ENCODE results near the gene CSF3R.
"Not testable (repeated sequence)": the region's sequence is repeated elsewhere in the genome, so short reads cannot be mapped to it uniquely, and the experiment has no call there.

CSF3R gene

GRCh38 chr1:36512842-36513241 lies 30.1 kb upstream of the CSF3R start:
- ChIA-PET CTCF (no interaction called here), POLR2A (no interaction called here)
- Histone ChIP-seq H3K27me3 (replicated peaks in 2 of 5; ENCODE audit: control insufficient read depth in 4 of 5, insufficient read depth in 5 of 5, low read length in 4 of 5) (no peaks in the 10 kb centered on the region), H3K4me1 (ENCODE audit: control extremely low read depth in 1 of 4, control insufficient read depth in 4 of 4, insufficient read depth in 4 of 4, low read length in 3 of 4) (peaks cover 0 to 33% (median 0%) of the 10 kb centered on the region in 4 experiments), H3K9me3 (ENCODE audit: control extremely low read depth in 1 of 5, control insufficient read depth in 4 of 5, insufficient read depth in 2 of 5, low read depth in 1 of 5, low read length in 4 of 5) (no peaks in the 10 kb centered on the region), H3K4me3 (ENCODE audit: control insufficient read depth in 1 of 7, extremely low read depth in 1 of 7, insufficient read depth in 4 of 7, low read depth in 2 of 7, low read length in 6 of 7) (no peak overlapping the region), H3K36me3 (ENCODE audit: control insufficient read depth in 4 of 4, insufficient read depth in 4 of 4, low read length in 3 of 4) (no peaks in the 10 kb centered on the region), H3K27ac (ENCODE audit: insufficient read depth in 1 of 2, low read depth in 1 of 2, low read length in 2 of 2, poor library complexity in 1 of 2, severe bottlenecking in 2 of 2) (no peak overlapping the region)
- no peak for DNase-seq
- no CpG with 5 or more reads among the region's 1 CpG for WGBS (ENCODE audit: insufficient coverage)

- Histone ChIP-seq H3K9me3 (ENCODE audit: control extremely low read depth in 1 of 5, control insufficient read depth in 4 of 5, insufficient read depth in 2 of 5, low read depth in 1 of 5, low read length in 4 of 5) (no peaks in the 10 kb centered on the region), H3K4me1 (ENCODE audit: control extremely low read depth in 1 of 4, control insufficient read depth in 4 of 4, insufficient read depth in 4 of 4, low read length in 3 of 4) (peaks cover 0 to 28% (median 0%) of the 10 kb centered on the region in 4 experiments), H3K36me3 (ENCODE audit: control insufficient read depth in 4 of 4, insufficient read depth in 4 of 4, low read length in 3 of 4) (no peaks in the 10 kb centered on the region), H3K4me3 (ENCODE audit: control insufficient read depth in 1 of 7, extremely low read depth in 1 of 7, insufficient read depth in 4 of 7, low read depth in 2 of 7, low read length in 6 of 7) (no peak overlapping the region), H3K27me3 (replicated peaks in 2 of 5; ENCODE audit: control insufficient read depth in 4 of 5, insufficient read depth in 5 of 5, low read length in 4 of 5) (no peaks in the 10 kb centered on the region), H3K27ac (ENCODE audit: insufficient read depth in 1 of 2, low read depth in 1 of 2, low read length in 2 of 2, poor library complexity in 1 of 2, severe bottlenecking in 2 of 2) (no peak overlapping the region)
- POLR2A ChIA-PET: no interaction called here
- DNase-seq: no peak
- WGBS (ENCODE audit: insufficient coverage): 87% methylated on average over 9 of the region's 15 CpGs
- CTCF ChIA-PET: no interaction called here
Measured at GRCh38 chr1:36511804-36512798, 29.4 kb upstream of the CSF3R start.

GRCh38 chr1:36511220-36511619 lies 28.5 kb upstream of the CSF3R start:
- DNase-seq; H3K27me3 ChIP-seq (replicated peaks in 2 of 5; ENCODE audit: control insufficient read depth in 4 of 5, insufficient read depth in 5 of 5, low read length in 4 of 5); H3K9me3 ChIP-seq (ENCODE audit: control extremely low read depth in 1 of 5, control insufficient read depth in 4 of 5, insufficient read depth in 2 of 5, low read depth in 1 of 5, low read length in 4 of 5); H3K27ac ChIP-seq (ENCODE audit: insufficient read depth in 1 of 2, low read depth in 1 of 2, low read length in 2 of 2, poor library complexity in 1 of 2, severe bottlenecking in 2 of 2); POLR2A ChIA-PET; H3K36me3 ChIP-seq (ENCODE audit: control insufficient read depth in 4 of 4, insufficient read depth in 4 of 4, low read length in 3 of 4); H3K4me3 ChIP-seq (ENCODE audit: control insufficient read depth in 1 of 7, extremely low read depth in 1 of 7, insufficient read depth in 4 of 7, low read depth in 2 of 7, low read length in 6 of 7); CTCF ChIA-PET: not testable (repeated sequence)
- H3K4me1 ChIP-seq (ENCODE audit: control extremely low read depth in 1 of 4, control insufficient read depth in 4 of 4, insufficient read depth in 4 of 4, low read length in 3 of 4): peaks cover 0 to 21% (median 0%) of the 10 kb centered on the region in 4 experiments
- 100% methylated on average over 1 of the region's 2 CpGs for WGBS (ENCODE audit: insufficient coverage)

- no peaks in the 10 kb centered on the region for H3K36me3 ChIP-seq (ENCODE audit: control insufficient read depth in 4 of 4, insufficient read depth in 4 of 4, low read length in 3 of 4)
- CTCF ChIA-PET: no interaction called here
- H3K27me3 ChIP-seq (replicated peaks in 2 of 5; ENCODE audit: control insufficient read depth in 4 of 5, insufficient read depth in 5 of 5, low read length in 4 of 5): no peaks in the 10 kb centered on the region
- H3K9me3 ChIP-seq (ENCODE audit: control extremely low read depth in 1 of 5, control insufficient read depth in 4 of 5, insufficient read depth in 2 of 5, low read depth in 1 of 5, low read length in 4 of 5): no peaks in the 10 kb centered on the region
- 100% methylated on average over 6 of the region's 7 CpGs for WGBS (ENCODE audit: insufficient coverage)
- peaks cover 0 to 14% (median 0%) of the 10 kb centered on the region in 4 experiments for H3K4me1 ChIP-seq (ENCODE audit: control extremely low read depth in 1 of 4, control insufficient read depth in 4 of 4, insufficient read depth in 4 of 4, low read length in 3 of 4)
- no peak for DNase-seq
- H3K27ac ChIP-seq (ENCODE audit: insufficient read depth in 1 of 2, low read depth in 1 of 2, low read length in 2 of 2, poor library complexity in 1 of 2, severe bottlenecking in 2 of 2): no peak overlapping the region
- no peak overlapping the region for H3K4me3 ChIP-seq (ENCODE audit: control insufficient read depth in 1 of 7, extremely low read depth in 1 of 7, insufficient read depth in 4 of 7, low read depth in 2 of 7, low read length in 6 of 7)
- POLR2A ChIA-PET: no interaction called here
Measured at GRCh38 chr1:36510418-36510817, 27.7 kb upstream of the CSF3R start.

GRCh38 chr1:36508257-36508656 lies 25.5 kb upstream of the CSF3R start:
- ChIA-PET CTCF (no interaction called here), POLR2A (no interaction called here)
- peaks cover 0 to 5% (median 0%) of the 10 kb centered on the region in 4 experiments for H3K4me1 ChIP-seq (ENCODE audit: control extremely low read depth in 1 of 4, control insufficient read depth in 4 of 4, insufficient read depth in 4 of 4, low read length in 3 of 4)
- no peaks in the 10 kb centered on the region for H3K36me3 ChIP-seq (ENCODE audit: control insufficient read depth in 4 of 4, insufficient read depth in 4 of 4, low read length in 3 of 4)
- H3K27ac ChIP-seq (ENCODE audit: insufficient read depth in 1 of 2, low read depth in 1 of 2, low read length in 2 of 2, poor library complexity in 1 of 2, severe bottlenecking in 2 of 2): no peak overlapping the region
- no peaks in the 10 kb centered on the region for H3K27me3 ChIP-seq (replicated peaks in 2 of 5; ENCODE audit: control insufficient read depth in 4 of 5, insufficient read depth in 5 of 5, low read length in 4 of 5)
- no peak for DNase-seq
- no peaks in the 10 kb centered on the region for H3K9me3 ChIP-seq (ENCODE audit: control extremely low read depth in 1 of 5, control insufficient read depth in 4 of 5, insufficient read depth in 2 of 5, low read depth in 1 of 5, low read length in 4 of 5)
- WGBS (ENCODE audit: insufficient coverage): 91% methylated on average over 3 of the region's 3 CpGs
- H3K4me3 ChIP-seq (ENCODE audit: control insufficient read depth in 1 of 7, extremely low read depth in 1 of 7, insufficient read depth in 4 of 7, low read depth in 2 of 7, low read length in 6 of 7): no peak overlapping the region

- H3K4me3 ChIP-seq (ENCODE audit: control insufficient read depth in 1 of 7, extremely low read depth in 1 of 7, insufficient read depth in 4 of 7, low read depth in 2 of 7, low read length in 6 of 7): no peak overlapping the region
- no peak for DNase-seq
- ChIA-PET POLR2A (no interaction called here), CTCF (interaction anchor here (1.1 to 2.3 kb wide), 2 partner anchors 10 to 60 kb away, joined by 3 to 18 read pairs; no protein-coding TSS in a partner anchor)
- WGBS (ENCODE audit: insufficient coverage): 80% methylated on average over 1 of the region's 5 CpGs
- H3K27ac ChIP-seq (ENCODE audit: insufficient read depth in 1 of 2, low read depth in 1 of 2, low read length in 2 of 2, poor library complexity in 1 of 2, severe bottlenecking in 2 of 2): no peak overlapping the region
- H3K9me3 ChIP-seq (ENCODE audit: control extremely low read depth in 1 of 5, control insufficient read depth in 4 of 5, insufficient read depth in 2 of 5, low read depth in 1 of 5, low read length in 4 of 5): no peaks in the 10 kb centered on the region
- no peaks in the 10 kb centered on the region for H3K36me3 ChIP-seq (ENCODE audit: control insufficient read depth in 4 of 4, insufficient read depth in 4 of 4, low read length in 3 of 4)
- peaks cover 0 to 5% (median 0%) of the 10 kb centered on the region in 4 experiments for H3K4me1 ChIP-seq (ENCODE audit: control extremely low read depth in 1 of 4, control insufficient read depth in 4 of 4, insufficient read depth in 4 of 4, low read length in 3 of 4)
- H3K27me3 ChIP-seq (replicated peaks in 2 of 5; ENCODE audit: control insufficient read depth in 4 of 5, insufficient read depth in 5 of 5, low read length in 4 of 5): no peaks in the 10 kb centered on the region
Measured at GRCh38 chr1:36506276-36506920, 23.7 kb upstream of the CSF3R start.

GRCh38 chr1:36503733-36504132 lies 21.0 kb upstream of the CSF3R start:
- WGBS (ENCODE audit: insufficient coverage): no CpG with 5 or more reads among the region's 1 CpG
- no peak overlapping the region for H3K27ac ChIP-seq (ENCODE audit: insufficient read depth in 1 of 2, low read depth in 1 of 2, low read length in 2 of 2, poor library complexity in 1 of 2, severe bottlenecking in 2 of 2)
- CTCF ChIA-PET: interaction anchor here (0.9 to 1.9 kb wide), 2 partner anchors 9 to 13 kb away, joined by 3 to 5 read pairs; no protein-coding TSS in a partner anchor
- no peaks in the 10 kb centered on the region for H3K4me1 ChIP-seq (ENCODE audit: control extremely low read depth in 1 of 4, control insufficient read depth in 4 of 4, insufficient read depth in 4 of 4, low read length in 3 of 4)
- POLR2A ChIA-PET: no interaction called here
- H3K36me3 ChIP-seq (ENCODE audit: control insufficient read depth in 4 of 4, insufficient read depth in 4 of 4, low read length in 3 of 4): no peaks in the 10 kb centered on the region
- H3K27me3 ChIP-seq (replicated peaks in 2 of 5; ENCODE audit: control insufficient read depth in 4 of 5, insufficient read depth in 5 of 5, low read length in 4 of 5): no peaks in the 10 kb centered on the region
- H3K4me3 ChIP-seq (ENCODE audit: control insufficient read depth in 1 of 7, extremely low read depth in 1 of 7, insufficient read depth in 4 of 7, low read depth in 2 of 7, low read length in 6 of 7): no peak overlapping the region
- H3K9me3 ChIP-seq (ENCODE audit: control extremely low read depth in 1 of 5, control insufficient read depth in 4 of 5, insufficient read depth in 2 of 5, low read depth in 1 of 5, low read length in 4 of 5): no peaks in the 10 kb centered on the region
- DNase-seq: no peak
